GM12878 (cell line): ENCODE results near the gene SDR9C7.

Experiments
- BACH1 ChIP-seq: fragments of 450-650 bp; IDR thresholded peaks from 2 replicates; pipeline ENCODE4 v1.6.1; 2017; ENCODE audit warnings: mild to moderate bottlenecking, borderline replicate concordance
- CTCF ChIP-seq, 3 experiments: IDR thresholded peaks in 2 of 3; conservative IDR thresholded peaks in 1 of 3; 2 replicates each; pipeline ENCODE4 v1.5.1; 2011; ENCODE audit warnings: low read depth in 3 of 3, low read length in 3 of 3, mild to moderate bottlenecking in 3 of 3, control low read depth in 2 of 3, moderate library complexity in 2 of 3, inconsistent platforms in 1 of 3, mixed read lengths in 1 of 3; ENCODE audit not compliant: control insufficient read depth in 2 of 3, insufficient read depth in 1 of 3; ENCODE audit errors: extremely low read depth in 1 of 3
- ELK1 ChIP-seq: IDR thresholded peaks from 2 replicates; pipeline ENCODE4 v1.6.1; 2012; ENCODE audit warnings: low read depth, low read length, improper control_type of control experiment
- HDAC6 ChIP-seq: fragments of 200-600 bp; sonication (generic); IDR thresholded peaks from one replicate; pipeline ENCODE4 v1.8.0; 2017; ENCODE audit warnings: antibody characterized with exemption; ENCODE audit not compliant: unreplicated experiment
- POLR2AphosphoS5 ChIP-seq: IDR thresholded peaks from 2 replicates; pipeline ENCODE4 v1.6.1; 2011; ENCODE audit warnings: mild to moderate bottlenecking, low read length, inconsistent platforms
- RBBP5 ChIP-seq: fragments of 200-600 bp; sonication (generic); conservative IDR thresholded peaks from 2 replicates; pipeline ENCODE4 v1.6.1; 2016
- RFX5 ChIP-seq: IDR thresholded peaks from 2 replicates; pipeline ENCODE4 v1.6.1; 2011; ENCODE audit warnings: low read depth, low read length, improper control_type of control experiment
- RUNX3 ChIP-seq: IDR thresholded peaks from 2 replicates; pipeline ENCODE4 v1.6.1; 2012; ENCODE audit warnings: low read length, inconsistent platforms
- ZNF274 ChIP-seq: IDR thresholded peaks from one replicate; pipeline ENCODE4 v1.8.0; 2011; ENCODE audit not compliant: insufficient read length, insufficient read depth

- TF ChIP-seq POLR2AphosphoS5 (no peak), BACH1 (no peak), CTCF (IDR thresholded peaks at IDR 0.05 in 2 of 3, conservative IDR thresholded peaks at IDR 0.05 in 1 of 3; ENCODE audit: control insufficient read depth in 2 of 3, extremely low read depth in 1 of 3, insufficient read depth in 1 of 3, low read depth in 3 of 3, low read length in 3 of 3) (no peak), HDAC6 (no peak), RFX5 (no peak), ZNF274 (no peak), ELK1 (no peak), RUNX3 (no peak), RBBP5 (no peak)
Observed at GRCh38 chr12:56898938-56899337, 35.3 kb downstream of the SDR9C7 start.
